ENCODE measurements around the gene RYR1. TPM values are rescaled to one million over a fixed set of nuclear protein-coding genes. Genes with fewer than 3 reads are reported as not detected.

RYR1 gene
- 0.03 and 0.50 TPM in 2 replicates for total RNA-seq
- long read RNA-seq = 0 reads

DNA sequence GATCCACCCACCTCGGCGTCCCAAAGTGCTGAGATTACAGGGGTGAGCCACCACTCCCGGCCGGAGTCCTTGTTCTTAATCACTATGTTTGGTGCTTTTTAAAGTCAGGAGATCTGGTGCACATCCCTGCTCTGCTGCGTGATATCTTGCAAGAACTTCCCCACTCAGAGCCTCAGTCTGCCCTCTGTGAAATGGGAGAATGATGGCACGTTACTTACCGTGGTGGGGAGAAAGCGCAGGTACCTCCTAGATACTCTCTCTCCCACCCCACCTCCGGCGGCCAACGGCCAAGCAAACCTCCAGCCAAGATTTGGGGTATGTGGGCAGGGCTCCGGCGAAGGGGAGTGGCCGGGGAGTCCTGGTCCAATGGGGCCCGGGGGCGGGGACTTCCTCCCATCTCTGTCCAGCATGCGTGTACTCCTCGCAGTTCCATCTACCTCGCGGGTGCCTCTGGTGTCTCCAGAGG, at the start of gene RYR1:
RYR1 (plus strand) TSS at position 424 of the 466 bp plus-strand sequence. CDS start 139 bp downstream, outside the sequence.
- Mint-ChIP-seq H3K27me3 (ENCODE audit: unreplicated experiment) (peaks cover 30% of the 10 kb centered on the region), H3K27ac (ENCODE audit: unreplicated experiment) (no peak within 1 kb of the TSS), H3K4me1 (ENCODE audit: unreplicated experiment) (peaks cover 1% of the 10 kb centered on the region), H3K4me3 (ENCODE audit: unreplicated experiment) (no peak within 1 kb of the TSS), H3K36me3 (ENCODE audit: unreplicated experiment) (no peaks in the 10 kb centered on the region), H3K9me3 (ENCODE audit: unreplicated experiment) (no peaks in the 10 kb centered on the region)
- TF ChIP-seq CTCF (IDR thresholded peaks at IDR 0.05) = no peak
- no peak for DNase-seq (ENCODE audit: extremely low spot score, unreplicated experiment)

DNA sequence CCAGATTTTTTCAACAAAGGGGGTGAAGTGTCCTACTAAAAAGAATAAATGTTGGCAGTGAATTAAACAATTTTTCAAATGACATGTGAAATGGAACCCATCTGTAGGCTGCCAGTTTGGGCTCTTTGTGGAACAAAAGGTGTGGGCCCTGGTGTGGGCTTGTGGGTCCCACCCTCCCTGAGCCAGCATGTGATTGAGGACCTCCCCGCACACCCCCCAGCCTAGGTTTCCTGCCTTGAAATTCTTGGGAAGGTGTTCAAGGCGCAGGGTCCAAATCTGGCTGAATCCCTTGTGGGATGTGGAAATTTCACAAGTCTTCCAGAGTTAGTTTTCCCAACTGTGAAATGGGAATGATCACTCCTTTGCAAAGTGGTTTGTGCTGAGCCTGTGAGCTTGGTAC, 49.7 kb upstream of the RYR1 start:
- peaks cover 4% of the 10 kb centered on the region for H3K4me1 Mint-ChIP-seq (ENCODE audit: unreplicated experiment)
- H3K27ac Mint-ChIP-seq (ENCODE audit: unreplicated experiment) = no peak overlapping the region
- TF ChIP-seq CTCF (IDR thresholded peaks at IDR 0.05) = no peak
- H3K9me3 Mint-ChIP-seq (ENCODE audit: unreplicated experiment) = no peaks in the 10 kb centered on the region
- no peaks in the 10 kb centered on the region for H3K27me3 Mint-ChIP-seq (ENCODE audit: unreplicated experiment)
- H3K4me3 Mint-ChIP-seq (ENCODE audit: unreplicated experiment) = no peak overlapping the region
- DNase-seq (ENCODE audit: extremely low spot score, unreplicated experiment) = no peak
- peaks cover 29% of the 10 kb centered on the region for H3K36me3 Mint-ChIP-seq (ENCODE audit: unreplicated experiment)

- H3K36me3 Mint-ChIP-seq (ENCODE audit: unreplicated experiment) = peaks cover 25% of the 10 kb centered on the region
- no peak overlapping the region for H3K27ac Mint-ChIP-seq (ENCODE audit: unreplicated experiment)
- H3K4me3 Mint-ChIP-seq (ENCODE audit: unreplicated experiment) = no peak overlapping the region
Observed at GRCh38 chr19:38384209-38385027, 49.1 kb upstream of the RYR1 start.

DNA sequence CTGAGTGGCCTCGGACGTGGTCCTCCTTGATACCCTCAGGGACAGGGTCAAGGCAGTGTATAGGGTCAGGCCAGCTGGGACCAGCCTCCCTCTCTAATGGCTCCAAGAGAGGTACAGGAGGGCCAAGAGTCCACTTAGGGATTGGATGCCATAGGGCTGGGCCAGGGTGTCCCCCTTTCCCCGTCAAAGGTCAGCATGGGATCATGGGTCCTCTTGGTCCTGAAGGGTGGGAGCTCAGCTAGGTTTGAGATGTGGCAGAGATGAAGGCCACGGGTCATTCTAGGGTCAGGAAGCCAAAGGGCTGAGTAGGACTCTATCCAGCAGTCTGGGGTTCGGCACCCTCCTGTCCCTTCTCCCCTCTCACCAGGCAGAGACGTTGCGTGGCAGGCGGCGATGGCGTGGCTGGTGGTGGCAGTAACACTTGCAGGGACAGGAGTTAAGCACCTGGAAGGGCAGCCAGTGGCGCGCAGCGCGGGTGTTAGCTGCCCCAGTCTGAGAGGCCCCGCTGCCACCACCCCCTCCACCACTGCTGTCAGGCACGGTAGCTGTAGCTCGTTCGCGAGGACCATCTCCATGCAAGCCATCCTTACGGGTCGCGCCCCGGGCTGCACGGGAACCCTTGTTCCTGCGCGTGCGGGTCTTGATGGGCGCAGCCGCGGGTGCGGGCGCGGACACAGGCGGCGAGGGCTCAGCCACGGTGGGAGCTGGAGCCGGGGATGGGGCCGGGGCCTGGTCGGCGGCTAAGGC, 48.3 kb upstream of the RYR1 start:
- Mint-ChIP-seq H3K27me3 (ENCODE audit: unreplicated experiment) (no peaks in the 10 kb centered on the region), H3K36me3 (ENCODE audit: unreplicated experiment) (peaks cover 23% of the 10 kb centered on the region), H3K4me1 (ENCODE audit: unreplicated experiment) (peaks cover 13% of the 10 kb centered on the region), H3K27ac (ENCODE audit: unreplicated experiment) (no peak overlapping the region), H3K9me3 (ENCODE audit: unreplicated experiment) (no peaks in the 10 kb centered on the region), H3K4me3 (ENCODE audit: unreplicated experiment) (no peak overlapping the region)
- no peak for TF ChIP-seq CTCF (IDR thresholded peaks at IDR 0.05)
- no peak for DNase-seq (ENCODE audit: extremely low spot score, unreplicated experiment)

More at GRCh38 chr19:38384209-38385027, 49.1 kb upstream of the RYR1 start:
- DNase-seq (ENCODE audit: extremely low spot score, unreplicated experiment) = no peak
- TF ChIP-seq CTCF (IDR thresholded peaks at IDR 0.05) = peak; percentile 30
- Mint-ChIP-seq H3K27me3 (ENCODE audit: unreplicated experiment) (no peaks in the 10 kb centered on the region), H3K4me1 (ENCODE audit: unreplicated experiment) (peaks cover 7% of the 10 kb centered on the region), H3K9me3 (ENCODE audit: unreplicated experiment) (no peaks in the 10 kb centered on the region)

GRCh38 chr19:38385804-38386257, 47.7 kb upstream of the RYR1 start:
- Mint-ChIP-seq H3K27me3 (ENCODE audit: unreplicated experiment) (no peaks in the 10 kb centered on the region), H3K27ac (ENCODE audit: unreplicated experiment) (no peak overlapping the region), H3K36me3 (ENCODE audit: unreplicated experiment) (peaks cover 23% of the 10 kb centered on the region), H3K4me1 (ENCODE audit: unreplicated experiment) (peaks cover 13% of the 10 kb centered on the region), H3K4me3 (ENCODE audit: unreplicated experiment) (no peak overlapping the region), H3K9me3 (ENCODE audit: unreplicated experiment) (no peaks in the 10 kb centered on the region)
- DNase-seq (ENCODE audit: extremely low spot score, unreplicated experiment) = no peak
- no peak for TF ChIP-seq CTCF (IDR thresholded peaks at IDR 0.05)
